HEK293 (cell line): ENCODE measurements around the gene ICOS.

ENCODE experiments used
- CTCF ChIP-seq: fragments of 450-650 bp; formaldehyde crosslinking; IDR thresholded peaks from 2 replicates; pipeline ENCODE4 v1.5.1; 2016; ENCODE audit warnings: missing biosample characterization, missing genetic modification characterization
- HIC1 ChIP-seq: fragments of 450-650 bp; formaldehyde crosslinking; IDR thresholded peaks from 2 replicates; pipeline ENCODE4 v1.5.1; 2016; ENCODE audit warnings: missing biosample characterization, missing genetic modification characterization
- KLF7 ChIP-seq: fragments of 450-650 bp; formaldehyde crosslinking; IDR thresholded peaks from 2 replicates; pipeline ENCODE4 v1.5.1; 2016; ENCODE audit warnings: missing biosample characterization, missing genetic modification characterization, borderline replicate concordance
- KLF9 ChIP-seq: fragments of 450-650 bp; formaldehyde crosslinking; IDR thresholded peaks from 2 replicates; pipeline ENCODE4 v1.5.1; 2016; ENCODE audit warnings: missing biosample characterization, missing genetic modification characterization, low read depth
- PATZ1 ChIP-seq: fragments of 450-650 bp; formaldehyde crosslinking; IDR thresholded peaks from 2 replicates; pipeline ENCODE4 v1.5.1; 2016; ENCODE audit warnings: missing biosample characterization, missing genetic modification characterization
- PBX3 ChIP-seq: sonication (generic); formaldehyde crosslinking; IDR thresholded peaks from 2 replicates; pipeline ENCODE4 v1.8.1; 2022; ENCODE audit warnings: mild to moderate bottlenecking, moderate library complexity, missing genetic modification reagents
- YY1 ChIP-seq: fragments of 450-650 bp; formaldehyde crosslinking; IDR thresholded peaks from 2 replicates; pipeline ENCODE4 v1.5.1; 2018; ENCODE audit warnings: missing biosample characterization, missing genetic modification characterization
- ZNF274 ChIP-seq, 2 experiments: fragments of 200-500 bp in 1 of 2; fragments of 450-650 bp in 1 of 2; sonication (Bioruptor generic) in 1 of 2; formaldehyde crosslinking in 1 of 2; IDR thresholded peaks; 2 replicates each; pipeline versions ENCODE4 v1.5.1 to v1.6.1; 2014 to 2016; ENCODE audit warnings: borderline replicate concordance in 1 of 2, inconsistent platforms in 1 of 2, low read length in 1 of 2, missing biosample characterization in 1 of 2, missing genetic modification characterization in 1 of 2
- ZNF292 ChIP-seq: fragments of 450-650 bp; formaldehyde crosslinking; IDR thresholded peaks from 2 replicates; pipeline ENCODE4 v1.5.1; 2016; ENCODE audit warnings: low read depth, missing biosample characterization, missing genetic modification characterization, borderline replicate concordance
- ZNF449 ChIP-seq: fragments of 450-650 bp; formaldehyde crosslinking; IDR thresholded peaks from 2 replicates; pipeline ENCODE4 v1.5.1; 2017; ENCODE audit warnings: missing biosample characterization, mild to moderate bottlenecking, missing genetic modification characterization, moderate library complexity
- ZNF645 ChIP-seq: fragments of 450-650 bp; formaldehyde crosslinking; IDR thresholded peaks from 2 replicates; pipeline ENCODE4; 2016; ENCODE audit warnings: missing biosample characterization, missing genetic modification characterization
- ZNF777 ChIP-seq: fragments of 450-650 bp; formaldehyde crosslinking; IDR thresholded peaks from 2 replicates; pipeline ENCODE4 v1.5.1; 2017; ENCODE audit warnings: missing biosample characterization, missing genetic modification characterization, borderline replicate concordance

- no peak for TF ChIP-seq PBX3
- TF ChIP-seq YY1 (tag by site-specific recombination): no peak
- TF ChIP-seq ZNF645 (tag by site-specific recombination): no peak
- no peak for TF ChIP-seq KLF7 (tag by site-specific recombination)
- TF ChIP-seq HIC1 (tag by site-specific recombination): no peak
- TF ChIP-seq ZNF274 (IDR thresholded peaks at IDR 0.05; ENCODE audit: low read length): no peak
- no peak for TF ChIP-seq ZNF274 (tag by site-specific recombination; IDR thresholded peaks at IDR 0.05; ENCODE audit: borderline replicate concordance)
- TF ChIP-seq CTCF: no peak
- TF ChIP-seq ZNF449: no peak
- TF ChIP-seq PATZ1: no peak
- no peak for TF ChIP-seq KLF9 (tag by site-specific recombination)
- no peak for TF ChIP-seq ZNF292 (tag by site-specific recombination)
- TF ChIP-seq ZNF777: no peak
Observed at GRCh38 chr2:203997980-203998809, 61.6 kb downstream of the ICOS start.
